Prostate gland (tissue), 2 donors: Measurements from ENCODE around the gene SLC16A2. TPM values are rescaled to one million over a fixed set of nuclear protein-coding genes. Genes with fewer than 3 reads are reported as not detected.
A peak's percentile ranks its signal among the peaks of the same experiment; 100 is the strongest.
"Not testable (repeated sequence)": the region's sequence is repeated elsewhere in the genome, so short reads cannot be mapped to it uniquely, and the experiment has no call there.

Source experiments
- DNase-seq: peaks from one replicate; pipeline ENCODE4 v3.0.0-alpha.2; 2019; ENCODE audit warnings: low spot score
- H3K27ac ChIP-seq, 2 donors: fragments of 200-600 bp; sonication (generic); 2 replicates each; pipeline ENCODE4 v1.5.1; 2017 to 2019
- H3K27me3 ChIP-seq: fragments of 200-600 bp; sonication (generic); replicated peaks from 2 replicates; pipeline ENCODE4 v1.5.1; 2019; ENCODE audit not compliant: insufficient read depth
- H3K36me3 ChIP-seq, 2 donors: fragments of 200-600 bp; sonication (generic); 1 replicate in 1 of 2; 2 replicates in 1 of 2; pipeline versions ENCODE4 v1.5.1 to v1.8.1; 2017 to 2019
- H3K4me1 ChIP-seq: fragments of 200-600 bp; sonication (generic); replicated peaks from 2 replicates; pipeline ENCODE4 v1.5.1; 2019
- H3K4me3 ChIP-seq, 2 donors: fragments of 200-600 bp; sonication (generic); 2 replicates each; pipeline ENCODE4 v1.5.1; 2017 to 2019
- H3K9me3 ChIP-seq: fragments of 200-600 bp; sonication (generic); 2 replicates; pipeline ENCODE4 v1.5.1; 2017
- CTCF ChIP-seq, 4 experiments: fragments of 200-600 bp in 2 of 4; fragments of 450-650 bp in 2 of 4; sonication (generic) in 2 of 4; IDR thresholded peaks; 1 replicate in 3 of 4; 2 replicates in 1 of 4; pipeline ENCODE4 v1.5.1; 2016 to 2019; ENCODE audit warnings: antibody characterized with exemption in 4 of 4, mild to moderate bottlenecking in 2 of 4, moderate library complexity in 2 of 4
- POLR2A ChIP-seq: fragments of 450-650 bp; IDR thresholded peaks from one replicate; pipeline ENCODE4 v1.6.1; 2016; ENCODE audit warnings: antibody characterized with exemption, mild to moderate bottlenecking
- POLR2AphosphoS5 ChIP-seq: sonication (generic); formaldehyde crosslinking; IDR thresholded peaks from one replicate; pipeline ENCODE4 v1.6.1; 2017; ENCODE audit warnings: antibody characterized with exemption
- WGBS: methylation state at CpG from one replicate; pipeline ENCODE4 v1.1.5; 2018; 5-methylcytosine and 5-hydroxymethylcytosine counted together
- intact Hi-C: fragments of 100-400 bp; cut with DNase I; formaldehyde crosslinking; loops from one replicate; pipeline ENCODE4 v1.14.2; 2022
- total RNA-seq, 2 donors: library from RNA; depleted of rRNA; stranded (reverse); fragments of >200 nt; gene quantifications; one replicate each; pipeline ENCODE4 v1.1.0, GENCODE V29; 2016

Gene SLC16A2
- total RNA-seq, 2 donors from 2014 or later = 8.7 to 9.3 TPM

- H3K9me3 ChIP-seq = no peaks in the 10 kb centered on the region
- no peak for DNase-seq
- TF ChIP-seq POLR2AphosphoS5 = peak; percentile 22
- TF ChIP-seq POLR2A = no peak
- peak in 1 of 4 experiments; percentile 15 for TF ChIP-seq CTCF (IDR thresholded peaks at IDR 0.05)
- WGBS = 7% methylated on average over 1 of the region's 1 CpG
- H3K4me3 ChIP-seq = no peak overlapping the region
- H3K27me3 ChIP-seq = no peaks in the 10 kb centered on the region
- intact Hi-C loops = no loop called here
- no peaks in the 10 kb centered on the region for H3K4me1 ChIP-seq
- H3K36me3 ChIP-seq = no peaks in the 10 kb centered on the region
- no peak overlapping the region for H3K27ac ChIP-seq
Measured at GRCh38 chrX:74458736-74459135, 37.4 kb downstream of the SLC16A2 start.

GRCh38 chrX:74461384-74461783, 40.1 kb downstream of the SLC16A2 start:
- H3K4me3 ChIP-seq = no peak overlapping the region
- TF ChIP-seq CTCF (IDR thresholded peaks at IDR 0.05) = no peak
- no peak for TF ChIP-seq POLR2AphosphoS5
- no peak for TF ChIP-seq POLR2A
- intact Hi-C loops = no loop called here
- no peak for DNase-seq
- H3K9me3 ChIP-seq = no peaks in the 10 kb centered on the region
- 72% methylated on average over 4 of the region's 4 CpGs for WGBS
- no peaks in the 10 kb centered on the region for H3K27me3 ChIP-seq
- H3K36me3 ChIP-seq = no peaks in the 10 kb centered on the region
- H3K4me1 ChIP-seq = no peaks in the 10 kb centered on the region
- H3K27ac ChIP-seq = no peak overlapping the region

GRCh38 chrX:74464722-74465121, 43.4 kb downstream of the SLC16A2 start:
- DNase-seq = no peak
- intact Hi-C loops = no loop called here
- TF ChIP-seq POLR2AphosphoS5 (no peak), POLR2A (no peak), CTCF (IDR thresholded peaks at IDR 0.05) (no peak)
- 88% methylated on average over 1 of the region's 1 CpG for WGBS
- Histone ChIP-seq H3K9me3 (no peaks in the 10 kb centered on the region), H3K36me3 (no peaks in the 10 kb centered on the region), H3K27me3 (no peaks in the 10 kb centered on the region), H3K27ac (no peak overlapping the region), H3K4me3 (no peak overlapping the region), H3K4me1 (no peaks in the 10 kb centered on the region)

GRCh38 chrX:74465424-74465823, 44.1 kb downstream of the SLC16A2 start:
- Histone ChIP-seq H3K27ac (no peak overlapping the region), H3K4me3 (no peak overlapping the region), H3K27me3 (no peaks in the 10 kb centered on the region), H3K36me3 (no peaks in the 10 kb centered on the region), H3K4me1 (no peaks in the 10 kb centered on the region), H3K9me3 (no peaks in the 10 kb centered on the region)
- 100% methylated on average over 1 of the region's 1 CpG for WGBS
- DNase-seq = no peak
- TF ChIP-seq POLR2A (no peak), POLR2AphosphoS5 (no peak), CTCF (IDR thresholded peaks at IDR 0.05) (no peak)
- intact Hi-C loops = no loop called here

GRCh38 chrX:74467656-74468055, 46.4 kb downstream of the SLC16A2 start:
- no peak overlapping the region for H3K4me3 ChIP-seq
- no peak for DNase-seq
- H3K36me3 ChIP-seq = no peaks in the 10 kb centered on the region
- intact Hi-C loops = no loop called here
- TF ChIP-seq CTCF (IDR thresholded peaks at IDR 0.05) (no peak), POLR2AphosphoS5 (no peak), POLR2A (no peak)
- no peak overlapping the region for H3K27ac ChIP-seq
- no peaks in the 10 kb centered on the region for H3K27me3 ChIP-seq
- H3K4me1 ChIP-seq = no peaks in the 10 kb centered on the region
- H3K9me3 ChIP-seq = no peaks in the 10 kb centered on the region

- H3K27me3 ChIP-seq, H3K36me3 ChIP-seq, H3K27ac ChIP-seq, H3K4me3 ChIP-seq, H3K9me3 ChIP-seq, DNase-seq, H3K4me1 ChIP-seq, intact Hi-C loops: not testable (repeated sequence)
- 100% methylated on average over 2 of the region's 2 CpGs for WGBS
Measured at GRCh38 chrX:74473116-74473515, 51.8 kb downstream of the SLC16A2 start.
